Kidney epithelial cell (primary cell): ENCODE measurements around the gene GALNT7. TPM values are rescaled to one million over a fixed set of nuclear protein-coding genes. Genes with fewer than 3 reads are reported as not detected.

ENCODE experiments used
- DNase-seq: peaks from one replicate; pipeline ENCODE4 v3.0.0-alpha.2; 2010; ENCODE audit warnings: low read depth
- H3K27me3 ChIP-seq: 2 replicates; pipeline ENCODE4 v1.6.0; 2011; ENCODE audit warnings: low read length; ENCODE audit not compliant: control insufficient read depth, insufficient read depth
- H3K36me3 ChIP-seq: 2 replicates; pipeline ENCODE4 v1.5.1; 2011; ENCODE audit warnings: low read length; ENCODE audit not compliant: control insufficient read depth, insufficient read depth
- H3K4me3 ChIP-seq: 2 replicates; pipeline ENCODE4 v1.5.1; 2011; ENCODE audit warnings: low read depth, mild to moderate bottlenecking, control low read depth, low read length
- CTCF ChIP-seq: IDR thresholded peaks from 2 replicates; pipeline ENCODE4 v1.5.1; 2011; ENCODE audit warnings: mild to moderate bottlenecking, moderate library complexity, low read length, control low read depth, inconsistent platforms; ENCODE audit not compliant: insufficient read depth, poor library complexity, severe bottlenecking
- total RNA-seq: library from RNA; depleted of rRNA; stranded (reverse); fragments of >200 nt; gene quantifications from 2 replicates; pipeline ENCODE4 v1.2.3, GENCODE V29; 2015

The GALNT7 gene
- total RNA-seq, 1 donor from 2014 or later: 46.6 TPM

- DNase-seq: no peak
- H3K36me3 ChIP-seq: no peaks in the 10 kb centered on the region
- no peak overlapping the region for H3K4me3 ChIP-seq
- no peaks in the 10 kb centered on the region for H3K27me3 ChIP-seq
- no peak for TF ChIP-seq CTCF
Measured at GRCh38 chr4:173337463-173337862, 168.9 kb downstream of the GALNT7 start.

GRCh38 chr4:173343832-173344397, 175.3 kb downstream of the GALNT7 start:
- no peak overlapping the region for H3K4me3 ChIP-seq
- no peak for TF ChIP-seq CTCF
- no peaks in the 10 kb centered on the region for H3K27me3 ChIP-seq
- no peak for DNase-seq
- no peaks in the 10 kb centered on the region for H3K36me3 ChIP-seq

- Histone ChIP-seq H3K4me3 (no peak overlapping the region), H3K36me3 (no peaks in the 10 kb centered on the region), H3K27me3 (no peaks in the 10 kb centered on the region)
- no peak for TF ChIP-seq CTCF
- no peak for DNase-seq
Measured at GRCh38 chr4:173345648-173346047, 177.0 kb downstream of the GALNT7 start.

- no peak for TF ChIP-seq CTCF
Measured at GRCh38 chr4:173346074-173346473, 177.5 kb downstream of the GALNT7 start.

DNA sequence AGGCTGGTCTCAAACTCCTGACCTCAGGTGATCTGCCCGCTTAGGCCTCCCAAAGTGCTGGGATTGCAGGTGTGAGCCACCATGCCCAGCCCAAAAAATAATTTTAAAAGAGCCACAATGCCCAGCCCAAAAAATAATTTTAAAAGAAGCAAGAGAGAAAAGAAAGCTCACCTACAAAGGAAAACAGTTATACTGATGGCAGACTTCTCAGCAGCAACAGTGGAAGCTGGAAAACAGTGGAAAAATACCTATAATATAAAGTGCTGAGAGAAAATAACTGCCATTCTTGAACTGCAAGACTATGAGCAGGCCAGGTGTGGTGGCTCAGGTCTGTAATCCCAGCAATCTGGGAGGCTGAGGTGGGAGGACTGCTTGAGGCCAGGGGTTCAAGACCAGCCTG, 178.9 kb downstream of the GALNT7 start:
- no peaks in the 10 kb centered on the region for H3K36me3 ChIP-seq
- DNase-seq: no peak
- no peak for TF ChIP-seq CTCF
- H3K4me3 ChIP-seq: no peak overlapping the region
- H3K27me3 ChIP-seq: no peaks in the 10 kb centered on the region

More at GRCh38 chr4:173346074-173346473, 177.5 kb downstream of the GALNT7 start:
- no peaks in the 10 kb centered on the region for H3K36me3 ChIP-seq
- H3K4me3 ChIP-seq: no peak overlapping the region
- DNase-seq: no peak
- H3K27me3 ChIP-seq: no peaks in the 10 kb centered on the region

GRCh38 chr4:173357939-173358338, 189.3 kb downstream of the GALNT7 start:
- no peaks in the 10 kb centered on the region for H3K27me3 ChIP-seq
- no peaks in the 10 kb centered on the region for H3K36me3 ChIP-seq
- DNase-seq: no peak
- TF ChIP-seq CTCF: no peak
- no peak overlapping the region for H3K4me3 ChIP-seq
